ENCODE data around the gene EEA1. TPM values are rescaled to one million over a fixed set of nuclear protein-coding genes. Genes with fewer than 3 reads are reported as not detected.

EEA1 gene
- total RNA-seq, 1 donor from 2014 or later = 34.4 TPM

DNA sequence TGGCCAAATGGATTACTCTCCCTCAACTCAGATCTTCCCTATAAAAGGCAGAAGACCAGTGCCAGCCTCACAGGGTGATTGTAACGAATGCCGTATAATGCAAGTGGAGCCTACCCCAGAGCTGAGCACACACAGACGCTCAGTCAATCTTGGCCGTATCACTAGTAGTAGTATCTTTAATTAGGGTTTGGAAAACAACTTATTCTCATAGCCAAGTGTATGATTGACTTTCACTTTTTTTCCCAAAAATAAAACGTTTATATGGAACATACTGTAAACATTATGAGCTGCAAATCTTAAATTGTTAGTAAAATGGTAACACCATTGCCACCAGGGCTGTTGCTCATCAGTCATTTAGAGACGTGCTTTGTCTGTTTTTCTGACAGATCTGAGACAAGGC is 195.9 kb downstream of the EEA1 start:
- intact Hi-C loops (cut with DNase I) = no loop called here
- DNase-seq (no peak), ATAC-seq (no peak)
- Histone ChIP-seq H3K9me3 (no peaks in the 10 kb centered on the region), H3K36me3 (no peaks in the 10 kb centered on the region), H3K4me1 (peaks cover 12% of the 10 kb centered on the region), H3K27me3 (no peaks in the 10 kb centered on the region), H3K4me3 (no peak overlapping the region), H3K27ac (no peak overlapping the region)
- TF ChIP-seq, protein P1, sequence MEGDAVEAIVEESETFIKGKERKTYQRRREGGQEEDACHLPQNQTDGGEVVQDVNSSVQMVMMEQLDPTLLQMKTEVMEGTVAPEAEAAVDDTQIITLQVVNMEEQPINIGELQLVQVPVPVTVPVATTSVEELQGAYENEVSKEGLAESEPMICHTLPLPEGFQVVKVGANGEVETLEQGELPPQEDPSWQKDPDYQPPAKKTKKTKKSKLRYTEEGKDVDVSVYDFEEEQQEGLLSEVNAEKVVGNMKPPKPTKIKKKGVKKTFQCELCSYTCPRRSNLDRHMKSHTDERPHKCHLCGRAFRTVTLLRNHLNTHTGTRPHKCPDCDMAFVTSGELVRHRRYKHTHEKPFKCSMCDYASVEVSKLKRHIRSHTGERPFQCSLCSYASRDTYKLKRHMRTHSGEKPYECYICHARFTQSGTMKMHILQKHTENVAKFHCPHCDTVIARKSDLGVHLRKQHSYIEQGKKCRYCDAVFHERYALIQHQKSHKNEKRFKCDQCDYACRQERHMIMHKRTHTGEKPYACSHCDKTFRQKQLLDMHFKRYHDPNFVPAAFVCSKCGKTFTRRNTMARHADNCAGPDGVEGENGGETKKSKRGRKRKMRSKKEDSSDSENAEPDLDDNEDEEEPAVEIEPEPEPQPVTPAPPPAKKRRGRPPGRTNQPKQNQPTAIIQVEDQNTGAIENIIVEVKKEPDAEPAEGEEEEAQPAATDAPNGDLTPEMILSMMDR (IDR thresholded peaks at IDR 0.05) = no peak

DNA sequence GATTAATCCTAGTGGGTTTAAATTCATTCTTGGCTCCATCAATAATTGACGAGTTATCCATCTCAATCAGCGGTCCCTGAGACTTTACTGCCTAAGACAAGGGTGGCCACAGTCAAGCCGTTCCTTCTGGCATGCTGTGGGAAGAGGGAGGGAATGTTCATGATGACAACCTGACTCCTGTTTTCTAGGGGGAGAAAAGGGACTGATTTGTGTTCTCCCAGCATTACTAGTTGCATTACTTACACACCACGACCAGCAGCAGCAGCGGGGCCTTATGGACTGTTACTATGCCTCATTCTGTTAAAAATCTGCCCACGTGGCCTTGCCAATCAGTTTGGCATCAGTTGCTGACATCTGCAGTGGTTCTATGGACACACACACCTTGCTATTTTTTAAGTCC is 196.4 kb downstream of the EEA1 start:
- H3K9me3 ChIP-seq = no peaks in the 10 kb centered on the region
- H3K36me3 ChIP-seq = no peaks in the 10 kb centered on the region
- H3K27me3 ChIP-seq = no peaks in the 10 kb centered on the region
- no peak overlapping the region for H3K4me3 ChIP-seq
- DNase-seq (no peak), ATAC-seq (no peak)
- H3K4me1 ChIP-seq = peaks cover 12% of the 10 kb centered on the region
- TF ChIP-seq, protein P1 (IDR thresholded peaks at IDR 0.05) = no peak
- H3K27ac ChIP-seq = no peak overlapping the region
- intact Hi-C loops (cut with DNase I) = no loop called here

- Histone ChIP-seq H3K4me1 (peaks cover 12% of the 10 kb centered on the region), H3K36me3 (no peaks in the 10 kb centered on the region), H3K4me3 (no peak overlapping the region), H3K27me3 (no peaks in the 10 kb centered on the region), H3K9me3 (no peaks in the 10 kb centered on the region), H3K27ac (no peak overlapping the region)
- TF ChIP-seq, protein P1 (IDR thresholded peaks at IDR 0.05) = no peak
- ATAC-seq = no peak
- intact Hi-C loops (cut with DNase I) = no loop called here
- DNase-seq = no peak
These were observed 196.9 kb downstream of the EEA1 start for GRCh38 chr12:92732216-92732615.

GRCh38 chr12:92730758-92731157 is 198.3 kb downstream of the EEA1 start:
- intact Hi-C loops (cut with DNase I) = no loop called here
- Histone ChIP-seq H3K4me1 (peaks cover 10% of the 10 kb centered on the region), H3K27me3 (no peaks in the 10 kb centered on the region), H3K27ac (no peak overlapping the region), H3K4me3 (no peak overlapping the region), H3K9me3 (no peaks in the 10 kb centered on the region), H3K36me3 (no peaks in the 10 kb centered on the region)
- no peak for ATAC-seq
- no peak for DNase-seq
- TF ChIP-seq, protein P1 (IDR thresholded peaks at IDR 0.05) = no peak

- Histone ChIP-seq H3K4me3 (no peak overlapping the region), H3K27me3 (no peaks in the 10 kb centered on the region), H3K36me3 (no peaks in the 10 kb centered on the region), H3K27ac (no peak overlapping the region), H3K9me3 (no peaks in the 10 kb centered on the region), H3K4me1 (peaks cover 1% of the 10 kb centered on the region)
- DNase-seq (no peak), ATAC-seq (peak; percentile 81)
- intact Hi-C loops (cut with DNase I) = no loop called here
- TF ChIP-seq, protein P1 (IDR thresholded peaks at IDR 0.05) = no peak
These were observed 199.3 kb downstream of the EEA1 start for GRCh38 chr12:92729773-92730305.

DNA sequence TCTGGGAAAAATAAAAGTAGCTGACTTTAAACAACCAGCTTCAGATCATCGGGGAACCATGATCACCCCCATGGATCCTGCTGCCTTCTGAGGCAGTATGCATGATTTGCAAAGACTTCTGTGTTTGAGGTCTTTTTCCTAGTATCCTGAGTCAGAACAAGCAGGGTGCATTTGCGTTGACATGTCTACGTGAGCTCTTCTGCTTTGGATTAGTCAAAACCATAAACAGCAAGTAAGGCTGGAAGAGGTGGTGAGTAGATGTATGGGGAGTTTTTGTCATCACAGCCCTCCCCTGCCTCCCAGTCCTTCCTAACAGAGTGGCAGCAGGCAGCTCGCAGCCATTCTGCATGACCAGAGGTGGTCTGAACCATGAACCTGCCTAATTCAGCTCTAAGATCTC is 202.2 kb downstream of the EEA1 start:
- no peaks in the 10 kb centered on the region for H3K36me3 ChIP-seq
- intact Hi-C loops (cut with DNase I) = no loop called here
- no peak overlapping the region for H3K27ac ChIP-seq
- no peak overlapping the region for H3K4me3 ChIP-seq
- TF ChIP-seq, protein P1 (IDR thresholded peaks at IDR 0.05) = no peak
- DNase-seq (no peak), ATAC-seq (no peak)
- no peaks in the 10 kb centered on the region for H3K27me3 ChIP-seq
- H3K4me1 ChIP-seq = no peaks in the 10 kb centered on the region
- no peaks in the 10 kb centered on the region for H3K9me3 ChIP-seq

All from upper lobe of right lung (tissue), 1 donor.